GM19372 (cell line): ENCODE measurements around the gene SETDB2.
A peak's percentile ranks its signal among the peaks of the same experiment; 100 is the strongest.

Experiments used
- ATAC-seq: cut with Tn5 transposase; IDR thresholded peaks from one replicate; pipeline ENCODE4 v1.9.1; 2021; ENCODE audit warnings: mild to moderate bottlenecking, low read depth, moderate library complexity; ENCODE audit not compliant: unreplicated experiment

SETDB2 gene

GRCh38 chr13:49443704-49444523, at the start of gene SETDB2, which contains the start of gene CAB39L:
Gene SETDB2 (plus strand): TSS chr13:49444274. CDS start chr13:49451894, 7,620 bp downstream.
Gene CAB39L (minus strand): TSS chr13:49444064. CDS start chr13:49382910, 61,154 bp downstream.
- ATAC-seq: peak; percentile 92

- ATAC-seq: no peak
Observed at GRCh38 chr13:49395451-49395865, 48.6 kb upstream of the SETDB2 start.

DNA sequence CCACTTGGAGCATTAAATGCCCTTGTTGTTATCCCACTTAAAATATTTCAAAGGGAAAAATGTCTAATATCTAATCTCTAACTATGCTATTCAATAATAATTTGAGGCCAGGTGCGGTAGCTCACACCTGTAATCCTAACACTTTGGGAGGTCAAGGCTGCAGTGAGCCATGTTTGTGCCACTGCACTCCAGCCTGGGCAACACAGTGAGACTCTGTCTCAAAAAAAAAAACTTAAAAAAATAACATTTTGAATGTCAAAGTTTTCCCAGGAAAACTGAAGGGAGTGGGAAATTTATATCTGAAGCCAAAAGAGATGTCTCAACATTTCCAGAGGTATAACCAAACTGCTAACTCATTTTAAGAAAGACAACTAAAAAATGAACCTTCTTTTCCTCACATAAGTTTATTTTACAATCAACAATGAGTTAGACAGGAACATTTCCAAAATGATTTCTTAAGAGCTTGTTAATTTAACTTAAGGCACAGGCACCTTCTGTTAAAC, 48.1 kb upstream of the SETDB2 start:
- no peak for ATAC-seq

DNA sequence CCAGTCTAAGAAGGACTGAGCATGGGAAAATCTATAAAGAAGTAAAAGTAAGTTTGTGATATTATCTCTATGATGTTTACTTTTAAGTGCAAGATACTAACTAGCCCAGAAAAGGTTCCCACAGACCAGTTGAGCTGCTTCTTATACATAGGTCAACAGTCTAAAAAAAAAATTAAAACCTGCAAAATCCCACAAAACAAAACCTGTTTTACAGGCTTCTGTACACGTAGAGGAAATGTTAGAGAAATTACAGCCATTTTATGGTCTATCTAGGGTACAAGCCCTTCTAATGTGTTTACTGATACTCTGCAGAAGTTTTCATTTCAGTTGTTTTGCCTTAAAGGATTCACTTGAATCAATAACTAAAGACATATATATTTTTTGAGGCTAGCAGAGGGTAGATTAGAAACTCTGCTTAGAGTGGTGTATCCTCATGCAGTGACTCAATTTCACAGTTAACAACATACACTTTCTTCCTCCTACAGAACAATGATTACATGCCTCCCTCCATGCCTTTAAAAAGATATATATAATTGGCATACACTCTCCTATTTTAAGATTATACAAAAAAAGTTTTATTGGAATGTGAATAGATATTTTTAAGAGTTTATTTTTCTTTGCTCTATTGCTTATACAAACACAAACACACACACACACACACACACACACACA, 44.1 kb upstream of the SETDB2 start:
- no peak for ATAC-seq

DNA sequence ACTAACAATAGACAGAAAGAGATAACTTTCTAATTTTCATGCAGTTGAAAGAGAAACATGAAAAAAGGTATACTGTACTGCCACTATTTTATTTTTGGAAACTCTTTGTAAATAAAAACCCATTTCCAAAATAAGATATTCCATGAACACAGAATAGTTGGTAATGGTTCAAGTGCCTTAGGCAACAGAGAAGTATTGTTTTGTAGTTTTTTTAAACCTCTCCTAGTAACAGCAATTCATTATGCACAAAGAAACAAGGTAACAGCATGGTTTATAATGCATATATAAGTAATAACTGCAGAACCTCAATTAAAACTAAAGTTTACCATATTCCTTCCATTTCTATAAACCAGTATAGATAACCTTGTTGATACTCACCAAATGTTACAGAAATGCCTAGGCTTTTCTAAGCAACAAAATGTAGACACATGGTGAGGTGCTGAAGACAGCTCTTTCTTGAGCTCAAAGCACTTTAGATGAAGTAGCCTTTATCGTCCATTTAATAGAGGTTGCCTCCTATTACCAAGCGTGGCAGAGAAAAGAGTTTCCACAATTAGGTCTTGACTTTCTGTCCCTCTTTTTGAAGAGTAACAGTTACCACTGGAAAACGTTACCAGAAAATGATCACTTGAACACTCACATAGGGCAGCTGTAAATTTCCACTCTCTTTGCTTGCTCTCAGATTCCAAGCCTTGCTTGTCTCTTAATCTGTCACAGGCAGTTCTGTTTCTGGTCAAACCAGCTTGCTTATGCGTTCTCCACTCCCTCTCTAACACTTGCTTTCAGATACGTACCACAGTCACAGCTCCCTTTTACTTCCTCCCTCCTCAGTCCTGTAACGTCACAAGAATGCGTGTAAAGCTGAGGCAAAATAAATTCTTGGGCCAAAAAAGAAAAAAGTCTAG, 43.1 kb upstream of the SETDB2 start:
- ATAC-seq: peak; percentile 74

DNA sequence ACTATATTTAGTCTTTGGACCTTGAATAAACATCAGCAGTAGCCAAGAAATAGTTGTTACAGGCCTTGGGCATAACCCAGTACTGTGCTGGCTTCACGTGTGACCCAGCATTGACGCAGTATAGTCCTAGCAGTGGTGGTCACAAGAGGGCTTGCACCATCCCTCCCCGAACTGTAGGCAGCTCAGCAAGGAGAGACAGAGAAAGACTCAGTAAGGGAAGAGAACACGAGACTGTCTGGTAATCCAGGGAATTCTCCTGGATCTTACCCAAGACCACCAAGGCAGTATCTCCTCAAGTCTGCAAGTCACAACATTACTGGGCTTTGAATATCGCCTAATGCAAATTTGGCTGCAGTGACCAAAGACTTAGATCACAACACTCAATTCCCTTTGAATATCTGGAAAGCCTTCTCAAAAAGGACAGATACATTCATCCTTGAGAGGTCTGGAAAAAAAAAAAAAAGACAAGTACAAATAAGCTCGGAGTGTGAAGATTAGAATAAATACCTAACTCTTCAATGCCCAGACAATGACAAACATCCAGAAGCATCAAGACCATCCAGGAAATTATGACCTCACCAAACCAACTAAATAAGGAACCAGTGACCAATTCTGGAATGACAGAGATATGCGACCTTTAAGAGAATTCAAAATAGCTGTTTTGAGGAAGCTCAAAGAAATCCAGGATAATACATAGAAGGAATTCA, 39.9 kb upstream of the SETDB2 start:
- ATAC-seq: no peak

GRCh38 chr13:49404703-49405020, 39.4 kb upstream of the SETDB2 start:
- ATAC-seq: no peak

- no peak for ATAC-seq
Observed at GRCh38 chr13:49407068-49407467, 37.0 kb upstream of the SETDB2 start.

DNA sequence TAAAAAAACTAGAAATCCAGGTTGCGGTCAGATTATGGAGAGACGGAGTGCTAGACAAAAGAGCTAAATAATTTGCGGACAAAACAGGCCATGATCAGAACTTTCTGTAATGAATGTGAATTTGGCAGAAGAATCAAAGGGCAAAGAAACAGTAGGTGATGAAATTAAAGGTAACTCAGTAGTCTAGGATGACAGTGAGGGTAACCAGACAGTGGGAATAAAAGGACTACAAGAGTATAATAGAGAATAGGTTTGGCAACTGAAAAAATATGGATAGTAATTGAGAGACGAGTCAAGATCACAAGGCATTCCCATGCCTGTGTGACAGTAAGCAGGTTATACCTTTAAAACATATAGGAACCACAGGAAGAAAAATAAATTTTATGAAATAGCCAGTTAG, 36.1 kb upstream of the SETDB2 start:
- no peak for ATAC-seq

GRCh38 chr13:49409008-49409407, 35.1 kb upstream of the SETDB2 start:
- ATAC-seq: no peak

DNA sequence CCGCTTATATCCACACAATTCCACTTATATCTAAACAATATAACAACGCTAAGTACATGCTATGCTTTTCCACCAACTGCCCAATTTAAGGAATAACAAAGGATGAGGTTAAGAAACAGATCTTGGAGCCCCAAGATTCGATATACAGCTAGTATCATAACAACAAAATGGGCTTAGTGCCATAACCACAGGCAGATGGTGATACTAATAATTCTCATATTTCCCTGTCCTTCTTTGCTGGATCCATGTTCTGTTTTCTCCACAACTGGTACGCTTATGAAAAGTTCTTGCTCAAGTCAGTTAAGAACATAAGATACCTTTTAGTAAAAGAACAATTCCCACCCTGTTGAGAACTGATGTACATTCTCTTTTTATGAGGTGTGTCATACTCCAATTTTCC, 34.1 kb upstream of the SETDB2 start:
- no peak for ATAC-seq

DNA sequence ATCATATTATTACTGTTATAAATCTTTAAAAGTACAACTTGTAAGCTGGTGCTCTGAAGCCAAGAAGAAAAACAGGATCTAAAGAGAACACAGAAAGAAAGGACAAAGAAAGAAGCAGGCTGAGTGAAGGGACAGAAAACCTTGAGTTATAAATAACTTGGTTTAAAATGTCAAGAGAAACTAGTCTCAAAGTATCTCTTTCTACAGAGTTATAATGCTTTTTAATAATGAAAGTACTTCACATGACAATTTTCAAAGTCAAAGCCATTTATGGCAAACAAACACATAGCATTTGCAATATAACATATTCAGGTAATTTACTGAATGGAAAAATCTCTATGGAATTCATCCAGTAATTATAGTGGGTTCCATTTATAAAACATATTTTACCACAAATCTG, 33.6 kb upstream of the SETDB2 start:
- ATAC-seq: no peak

- ATAC-seq: no peak
Observed at GRCh38 chr13:49411353-49411752, 32.7 kb upstream of the SETDB2 start.

- ATAC-seq: no peak
Observed at GRCh38 chr13:49412749-49413148, 31.3 kb upstream of the SETDB2 start.

DNA sequence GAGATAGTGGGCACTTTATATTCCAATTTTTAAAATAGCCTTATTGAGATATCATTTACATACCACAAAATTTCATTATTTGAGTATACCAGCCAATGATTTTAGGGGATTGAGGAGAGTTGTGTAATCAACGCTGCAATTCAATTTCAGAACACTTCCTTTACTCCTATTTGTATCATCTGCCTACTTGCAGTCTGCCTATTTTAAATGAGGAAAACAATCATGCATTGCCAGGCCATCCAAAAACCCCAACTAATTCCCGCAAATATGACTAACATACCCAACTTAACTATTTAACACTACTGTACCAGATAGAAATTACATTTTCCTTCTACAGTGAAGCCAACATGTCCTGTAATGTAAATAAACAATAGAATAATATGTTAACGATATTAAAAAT, 26.9 kb upstream of the SETDB2 start:
- ATAC-seq: no peak

DNA sequence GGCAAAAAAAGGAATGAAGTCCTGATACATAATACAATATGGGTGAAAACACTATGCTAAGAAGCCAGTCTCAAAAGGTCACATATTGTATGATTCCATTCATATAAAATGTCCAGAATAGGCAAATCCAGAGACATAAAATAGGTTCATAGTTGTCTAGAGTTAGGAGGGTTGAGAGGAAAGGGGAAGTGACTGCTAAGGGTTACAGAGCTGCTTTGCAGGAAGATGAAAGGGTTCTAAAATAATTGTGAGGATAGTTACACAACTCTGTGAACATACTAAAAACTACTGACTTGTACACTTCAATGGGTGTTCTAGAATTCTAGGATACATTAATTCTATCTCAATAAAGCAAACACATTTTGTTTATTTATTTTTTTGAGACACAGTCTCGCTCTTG, 25.9 kb upstream of the SETDB2 start:
- ATAC-seq: no peak

GRCh38 chr13:49419276-49419675, 24.8 kb upstream of the SETDB2 start:
- ATAC-seq: no peak

DNA sequence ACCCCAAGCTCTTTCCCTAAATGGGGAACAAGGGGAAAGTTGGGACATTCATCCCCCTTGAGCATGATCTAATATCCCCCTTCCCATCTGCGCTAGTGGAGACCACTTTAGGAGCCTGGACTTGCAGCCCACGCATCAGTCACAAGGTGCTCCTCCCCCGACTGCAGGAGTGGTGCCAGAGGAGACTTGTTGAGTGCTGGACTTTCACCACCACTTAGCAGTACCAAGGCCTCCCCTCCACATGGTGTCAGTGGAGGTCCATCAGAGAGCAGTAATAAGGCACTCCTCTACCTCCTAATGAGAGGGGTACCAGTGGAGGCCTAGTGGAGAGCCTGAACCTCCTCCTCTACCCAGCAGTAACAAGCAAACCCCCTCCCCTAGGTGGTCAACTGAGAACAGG, 22.7 kb upstream of the SETDB2 start:
- ATAC-seq: no peak

DNA sequence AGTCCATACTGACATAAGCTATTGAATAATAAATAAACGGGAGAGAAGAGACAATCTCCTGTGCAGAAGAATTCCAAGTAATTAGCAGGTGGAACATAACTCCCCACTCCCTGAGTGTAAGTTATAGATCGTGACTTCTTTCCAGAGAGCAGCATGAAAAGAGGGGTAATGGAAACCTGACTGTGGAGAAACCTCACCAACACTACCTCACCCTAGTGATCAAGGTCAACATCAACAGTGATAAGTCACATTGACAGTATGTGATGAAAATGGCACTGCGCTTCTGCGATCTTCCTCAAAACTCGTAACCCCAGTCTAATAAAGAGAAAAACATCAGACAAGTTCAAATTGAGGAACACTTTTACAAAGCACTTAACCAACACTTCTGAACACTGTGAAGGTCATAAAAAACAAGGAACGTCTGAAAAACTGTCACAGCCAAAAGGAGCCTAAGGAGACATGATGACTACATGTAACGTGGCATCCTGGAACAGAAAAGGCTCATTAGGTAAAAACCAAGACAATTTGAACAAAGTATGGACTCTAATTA, 20.0 kb upstream of the SETDB2 start:
- no peak for ATAC-seq
